ENCODE measurements around the gene KLHDC7B. TPM values are rescaled to one million over a fixed set of nuclear protein-coding genes. Genes with fewer than 3 reads are reported as not detected.

The KLHDC7B gene
- polyA plus RNA-seq, 1 experiment = 0.04 TPM

DNA sequence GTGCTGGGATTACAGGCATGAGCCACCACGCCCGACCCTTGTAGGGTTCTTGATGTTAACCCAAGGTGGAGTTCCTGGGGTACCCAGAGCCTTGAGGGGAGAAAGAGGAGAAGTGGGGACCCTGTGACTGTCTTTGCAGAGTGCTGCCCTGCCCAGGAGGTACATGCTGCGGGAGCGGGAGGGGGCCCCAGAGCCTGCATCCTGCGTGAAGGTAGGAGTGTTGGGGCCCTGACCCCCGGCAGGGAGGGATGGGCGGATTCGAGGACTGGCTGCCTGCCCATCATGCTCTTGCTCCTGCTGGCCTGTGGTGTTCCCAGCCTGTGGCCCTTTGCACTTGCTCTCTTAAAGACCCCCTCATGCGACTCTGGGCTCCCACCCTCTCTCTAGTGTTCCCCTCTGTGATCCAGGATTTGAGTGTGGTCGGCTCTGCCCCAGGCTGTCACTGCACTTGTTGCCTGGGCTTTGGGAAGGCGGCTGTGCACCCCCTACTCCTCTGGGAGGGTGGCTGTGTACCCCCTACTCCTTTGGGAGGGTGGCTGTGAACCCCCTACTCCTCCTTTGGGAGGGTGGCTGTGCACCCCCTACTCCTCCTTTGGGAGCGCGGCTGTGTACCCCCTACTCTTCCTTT is 24.8 kb upstream of the KLHDC7B start:
- no peaks in the 10 kb centered on the region; the same call in 1 of the 2 replicates for H3K9me3 ChIP-seq (ENCODE audit: control insufficient read depth, insufficient read depth, low read length)
- CTCF ChIA-PET = no interaction called here
- no peaks in the 10 kb centered on the region for H3K27me3 ChIP-seq (ENCODE audit: control insufficient read depth, insufficient read depth, low read length)
- no peak overlapping the region for H3K27ac ChIP-seq (ENCODE audit: low read depth, low read length)
- POLR2A ChIA-PET = no interaction called here
- TF ChIP-seq, protein P1, sequence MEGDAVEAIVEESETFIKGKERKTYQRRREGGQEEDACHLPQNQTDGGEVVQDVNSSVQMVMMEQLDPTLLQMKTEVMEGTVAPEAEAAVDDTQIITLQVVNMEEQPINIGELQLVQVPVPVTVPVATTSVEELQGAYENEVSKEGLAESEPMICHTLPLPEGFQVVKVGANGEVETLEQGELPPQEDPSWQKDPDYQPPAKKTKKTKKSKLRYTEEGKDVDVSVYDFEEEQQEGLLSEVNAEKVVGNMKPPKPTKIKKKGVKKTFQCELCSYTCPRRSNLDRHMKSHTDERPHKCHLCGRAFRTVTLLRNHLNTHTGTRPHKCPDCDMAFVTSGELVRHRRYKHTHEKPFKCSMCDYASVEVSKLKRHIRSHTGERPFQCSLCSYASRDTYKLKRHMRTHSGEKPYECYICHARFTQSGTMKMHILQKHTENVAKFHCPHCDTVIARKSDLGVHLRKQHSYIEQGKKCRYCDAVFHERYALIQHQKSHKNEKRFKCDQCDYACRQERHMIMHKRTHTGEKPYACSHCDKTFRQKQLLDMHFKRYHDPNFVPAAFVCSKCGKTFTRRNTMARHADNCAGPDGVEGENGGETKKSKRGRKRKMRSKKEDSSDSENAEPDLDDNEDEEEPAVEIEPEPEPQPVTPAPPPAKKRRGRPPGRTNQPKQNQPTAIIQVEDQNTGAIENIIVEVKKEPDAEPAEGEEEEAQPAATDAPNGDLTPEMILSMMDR (IDR thresholded peaks at IDR 0.05; ENCODE audit: low read depth, low read length) = no peak
- DNase-seq (ENCODE audit: low read depth, low spot score) = no peak
- no peak overlapping the region for H3K4me3 ChIP-seq (ENCODE audit: low read depth, low read length)

DNA sequence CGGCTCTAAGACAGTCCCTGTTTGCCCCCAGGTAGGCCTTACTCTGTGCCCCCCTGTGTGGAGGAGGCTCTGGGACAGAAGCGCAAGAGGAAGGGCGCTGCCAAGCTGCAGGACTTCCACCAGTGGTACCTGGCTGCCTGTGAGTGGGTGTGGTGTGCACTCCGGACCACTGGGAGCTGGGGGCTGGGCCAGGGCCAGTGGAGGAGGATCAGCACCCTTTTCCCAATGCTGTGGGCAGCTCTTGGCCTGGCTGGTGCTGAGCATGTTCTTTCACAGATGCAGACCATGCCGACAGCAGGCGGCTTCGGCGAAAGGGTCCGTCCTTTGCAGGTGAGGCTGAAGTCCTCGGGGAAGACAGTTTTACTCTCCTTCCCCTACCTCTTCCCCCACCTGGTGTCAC is 24.0 kb upstream of the KLHDC7B start:
- no peak overlapping the region for H3K4me3 ChIP-seq (ENCODE audit: low read depth, low read length)
- ChIA-PET CTCF (no interaction called here), POLR2A (no interaction called here)
- no peaks in the 10 kb centered on the region for H3K27me3 ChIP-seq (ENCODE audit: control insufficient read depth, insufficient read depth, low read length)
- H3K27ac ChIP-seq (ENCODE audit: low read depth, low read length) = no peak overlapping the region
- no peak for DNase-seq (ENCODE audit: low read depth, low spot score)
- no peaks in the 10 kb centered on the region; the same call in 1 of the 2 replicates for H3K9me3 ChIP-seq (ENCODE audit: control insufficient read depth, insufficient read depth, low read length)
- TF ChIP-seq, protein P1 (IDR thresholded peaks at IDR 0.05; ENCODE audit: low read depth, low read length) = no peak

DNA sequence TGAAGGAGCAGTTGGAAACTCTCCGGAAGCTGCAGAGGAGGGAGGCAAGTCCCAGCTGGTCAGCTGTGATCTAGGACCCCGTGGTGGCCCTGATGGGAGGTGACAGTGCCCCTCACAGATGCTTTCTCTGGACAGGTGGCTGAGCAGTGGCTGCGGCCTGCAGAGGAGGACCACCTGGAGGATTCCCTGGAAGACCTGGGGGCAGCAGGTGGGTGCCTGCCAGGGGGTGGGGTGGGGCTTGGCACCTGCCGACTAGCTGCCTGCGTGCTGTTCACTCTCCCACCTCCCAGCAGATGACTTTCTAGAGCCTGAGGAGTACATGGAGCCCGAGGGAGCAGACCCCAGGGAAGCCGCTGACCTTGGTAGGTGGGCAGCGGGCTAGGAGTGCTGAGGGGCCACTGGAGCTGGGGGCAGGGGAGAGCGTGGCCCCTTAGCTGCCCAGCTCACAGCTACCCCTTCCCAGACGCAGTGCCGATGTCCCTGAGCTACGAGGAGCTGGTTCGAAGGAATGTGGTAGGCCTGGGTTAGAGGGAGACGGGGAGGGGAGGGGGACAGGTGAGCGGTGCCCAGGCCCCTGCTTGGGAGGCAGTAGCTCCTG is 23.4 kb upstream of the KLHDC7B start:
- POLR2A ChIA-PET = no interaction called here
- H3K9me3 ChIP-seq (ENCODE audit: control insufficient read depth, insufficient read depth, low read length) = no peaks in the 10 kb centered on the region; the same call in 1 of the 2 replicates

DNA sequence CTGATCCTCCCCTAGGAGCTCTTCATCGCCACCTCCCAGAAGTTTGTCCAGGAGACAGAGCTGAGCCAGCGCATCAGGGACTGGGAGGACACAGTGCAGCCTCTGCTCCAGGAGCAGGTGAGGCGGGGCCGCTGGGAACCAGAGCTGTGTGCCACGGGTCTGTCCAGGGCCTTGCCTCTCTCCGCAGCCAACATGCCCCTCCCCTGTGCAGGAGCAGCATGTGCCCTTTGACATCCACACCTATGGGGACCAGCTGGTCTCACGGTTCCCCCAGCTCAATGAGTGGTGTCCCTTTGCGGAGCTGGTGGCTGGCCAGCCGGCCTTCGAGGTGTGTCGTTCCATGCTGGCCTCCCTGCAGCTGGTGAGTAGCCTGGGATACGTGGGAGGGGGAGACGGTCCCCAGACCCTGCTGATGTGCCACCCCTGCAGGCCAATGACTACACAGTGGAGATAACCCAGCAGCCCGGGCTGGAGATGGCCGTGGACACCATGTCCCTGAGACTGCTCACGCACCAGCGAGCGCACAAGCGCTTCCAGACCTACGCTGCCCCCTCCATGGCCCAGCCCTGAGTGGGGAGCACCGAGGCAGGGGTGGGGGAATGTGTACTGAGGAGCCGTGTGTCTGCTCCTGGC is 22.8 kb upstream of the KLHDC7B start:
- Histone ChIP-seq H3K4me3 (ENCODE audit: low read depth, low read length) (no peak overlapping the region), H3K9me3 (ENCODE audit: control insufficient read depth, insufficient read depth, low read length) (no peaks in the 10 kb centered on the region; the same call in 1 of the 2 replicates), H3K27ac (ENCODE audit: low read depth, low read length) (no peak overlapping the region), H3K27me3 (ENCODE audit: control insufficient read depth, insufficient read depth, low read length) (no peaks in the 10 kb centered on the region)
- ChIA-PET CTCF (no interaction called here), POLR2A (no interaction called here)
- DNase-seq (ENCODE audit: low read depth, low spot score) = no peak
- TF ChIP-seq, protein P1 (IDR thresholded peaks at IDR 0.05; ENCODE audit: low read depth, low read length) = no peak

More for the DNA sequence above, 23.4 kb upstream of the KLHDC7B start:
- no peak for DNase-seq (ENCODE audit: low read depth, low spot score)
- Histone ChIP-seq H3K27ac (ENCODE audit: low read depth, low read length) (no peak overlapping the region), H3K27me3 (ENCODE audit: control insufficient read depth, insufficient read depth, low read length) (no peaks in the 10 kb centered on the region), H3K4me3 (ENCODE audit: low read depth, low read length) (no peak overlapping the region)
- TF ChIP-seq, protein P1 (IDR thresholded peaks at IDR 0.05; ENCODE audit: low read depth, low read length) = no peak
- CTCF ChIA-PET = no interaction called here

DNA sequence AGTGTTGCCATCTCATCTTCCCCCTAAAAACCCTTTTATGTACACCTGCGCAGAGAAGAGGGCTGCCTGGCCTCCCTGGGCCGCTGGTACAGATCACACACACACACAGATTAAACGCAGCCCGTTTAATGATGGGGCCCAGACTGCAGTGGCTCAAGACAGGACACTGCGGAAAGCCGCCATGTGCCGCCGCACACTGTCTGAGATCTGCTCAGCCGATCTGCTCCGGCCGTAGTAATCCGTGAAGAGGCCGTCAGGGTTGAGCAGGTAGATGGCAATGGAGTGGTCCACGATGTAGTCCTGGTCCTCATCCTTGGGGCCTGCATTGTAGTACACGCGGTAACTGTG is 22.3 kb upstream of the KLHDC7B start:
- Histone ChIP-seq H3K27me3 (ENCODE audit: control insufficient read depth, insufficient read depth, low read length) (no peaks in the 10 kb centered on the region), H3K27ac (ENCODE audit: low read depth, low read length) (no peak overlapping the region), H3K9me3 (ENCODE audit: control insufficient read depth, insufficient read depth, low read length) (no peaks in the 10 kb centered on the region; the same call in 1 of the 2 replicates), H3K4me3 (ENCODE audit: low read depth, low read length) (no peak overlapping the region)
- TF ChIP-seq, protein P1 (IDR thresholded peaks at IDR 0.05; ENCODE audit: low read depth, low read length) = no peak
- no peak for DNase-seq (ENCODE audit: low read depth, low spot score)
- CTCF ChIA-PET = no interaction called here
- POLR2A ChIA-PET = no interaction called here

Data from AG04450 (cell line).